Limb (tissue), 2 donors: ENCODE data around the gene SORL1.
"Not testable (repeated sequence)": the region's sequence is repeated elsewhere in the genome, so short reads cannot be mapped to it uniquely, and the experiment has no call there.

Experiments
- DNase-seq, 2 donors: peaks; one replicate each; pipeline ENCODE4 v3.0.0-alpha.2; 2016; ENCODE audit errors: extremely low spot score in 2 of 2

The SORL1 gene

GRCh38 chr11:121625777-121626506, 173.8 kb downstream of the SORL1 start:
- no peak for DNase-seq

GRCh38 chr11:121626507-121626875, 174.4 kb downstream of the SORL1 start:
- no peak for DNase-seq

- DNase-seq = no peak
Measured at GRCh38 chr11:121626980-121627379, 174.9 kb downstream of the SORL1 start.

GRCh38 chr11:121630041-121630440, 177.9 kb downstream of the SORL1 start:
- DNase-seq = peak in 1 of 2 donors; percentile 25

- no peak for DNase-seq
Measured at GRCh38 chr11:121631456-121631855, 179.3 kb downstream of the SORL1 start.

- DNase-seq = no peak
Measured at GRCh38 chr11:121634273-121634672, 182.2 kb downstream of the SORL1 start.

GRCh38 chr11:121634889-121635288, 182.8 kb downstream of the SORL1 start:
- DNase-seq = no peak

- no peak for DNase-seq
Measured at GRCh38 chr11:121636081-121636799, 184.1 kb downstream of the SORL1 start.

- DNase-seq = no peak
Measured at GRCh38 chr11:121636800-121637176, 184.7 kb downstream of the SORL1 start.

GRCh38 chr11:121637587-121637986, 185.5 kb downstream of the SORL1 start:
- not testable (repeated sequence) for DNase-seq

- DNase-seq = no peak
Measured at GRCh38 chr11:121643479-121644186, 191.5 kb downstream of the SORL1 start.

- DNase-seq = no peak
Measured at GRCh38 chr11:121644187-121644512, 192.0 kb downstream of the SORL1 start.

- no peak for DNase-seq
Measured at GRCh38 chr11:121645001-121645400, 192.9 kb downstream of the SORL1 start.

GRCh38 chr11:121645596-121645995, 193.5 kb downstream of the SORL1 start:
- DNase-seq = no peak

- DNase-seq = no peak
Measured at GRCh38 chr11:121648306-121648705, 196.2 kb downstream of the SORL1 start.

GRCh38 chr11:121649798-121650197, 197.7 kb downstream of the SORL1 start:
- no peak for DNase-seq

GRCh38 chr11:121650351-121651256, 198.5 kb downstream of the SORL1 start:
- DNase-seq = no peak

- no peak for DNase-seq
Measured at GRCh38 chr11:121651257-121651605, 199.1 kb downstream of the SORL1 start.

GRCh38 chr11:121652971-121653370, 200.9 kb downstream of the SORL1 start:
- DNase-seq = peak; percentile 63 to 80

- DNase-seq = no peak
Measured at GRCh38 chr11:121654259-121654842, 202.2 kb downstream of the SORL1 start.

GRCh38 chr11:121654843-121655536, 202.9 kb downstream of the SORL1 start:
- peak in 1 of 2 donors; percentile 32 for DNase-seq
